HG03280 (cell line): ENCODE measurements around the gene PRSS57.

Experiments
- ATAC-seq: cut with Tn5 transposase; IDR thresholded peaks from one replicate; pipeline ENCODE4 v1.9.1; 2021; ENCODE audit warnings: mild to moderate bottlenecking, moderate library complexity; ENCODE audit not compliant: unreplicated experiment

PRSS57 gene

DNA sequence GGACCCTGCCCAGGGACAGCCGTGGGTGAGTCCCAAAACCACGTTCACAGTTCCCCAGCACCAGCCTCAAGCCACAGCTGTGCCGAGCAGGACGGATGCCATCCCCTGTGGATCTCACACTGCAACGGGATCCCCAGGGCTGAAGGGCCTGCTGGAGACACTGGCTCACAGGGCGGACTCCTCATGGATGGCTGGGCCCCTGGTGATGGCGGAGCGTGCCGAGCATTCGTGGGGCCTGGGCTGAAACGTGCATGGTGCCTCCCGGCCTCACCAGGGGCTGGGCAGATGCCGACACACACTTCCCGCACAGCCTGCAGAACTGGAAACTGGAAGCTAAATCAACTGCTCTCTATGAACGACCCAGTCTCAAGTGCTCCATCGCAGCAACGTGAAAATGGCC, 41.8 kb downstream of the PRSS57 start:
- no peak for ATAC-seq

DNA sequence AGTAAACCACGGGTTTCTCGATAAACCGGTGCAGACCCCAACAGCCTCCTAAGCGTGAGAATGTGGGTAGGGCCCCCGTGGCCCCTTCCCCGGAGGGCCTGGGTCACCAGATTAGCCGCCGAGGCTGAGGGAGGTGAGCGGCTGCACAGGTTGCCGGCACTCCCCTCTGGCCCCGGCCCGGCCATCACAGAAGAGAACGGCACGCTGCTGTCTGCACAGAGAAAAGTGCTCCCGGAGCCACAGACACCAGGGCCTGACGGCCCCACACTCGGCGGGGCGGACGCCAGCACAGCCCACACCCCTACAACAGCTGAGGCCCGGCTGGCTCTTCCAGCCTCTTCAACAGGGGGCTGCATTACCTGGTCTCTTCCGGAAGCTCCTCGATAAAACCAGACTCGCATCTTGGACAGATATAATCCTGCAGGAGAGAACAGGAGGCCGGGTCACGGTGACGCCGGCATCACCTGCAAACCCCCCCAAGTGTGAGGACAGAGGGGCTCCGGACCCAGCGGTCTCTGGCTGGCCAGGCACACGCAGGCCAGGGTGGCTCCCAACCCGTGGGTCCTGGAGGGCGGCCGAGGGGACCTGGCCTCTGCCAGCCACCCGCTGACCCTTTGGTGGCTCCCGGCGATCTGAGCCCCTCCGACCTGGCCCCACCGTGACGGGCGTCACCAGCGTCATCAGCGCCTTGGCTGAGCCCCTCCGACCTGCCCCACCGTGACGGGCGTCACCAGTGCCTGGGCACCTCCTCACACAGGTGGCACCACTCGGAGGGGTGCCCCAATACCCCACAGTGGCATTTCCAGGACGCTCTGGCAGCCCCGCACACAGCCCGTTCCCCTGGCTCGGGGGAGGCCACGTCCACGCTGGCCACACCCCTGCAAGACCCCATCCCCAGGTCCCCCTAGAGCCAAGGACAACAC, 42.5 kb downstream of the PRSS57 start:
- no peak for ATAC-seq

DNA sequence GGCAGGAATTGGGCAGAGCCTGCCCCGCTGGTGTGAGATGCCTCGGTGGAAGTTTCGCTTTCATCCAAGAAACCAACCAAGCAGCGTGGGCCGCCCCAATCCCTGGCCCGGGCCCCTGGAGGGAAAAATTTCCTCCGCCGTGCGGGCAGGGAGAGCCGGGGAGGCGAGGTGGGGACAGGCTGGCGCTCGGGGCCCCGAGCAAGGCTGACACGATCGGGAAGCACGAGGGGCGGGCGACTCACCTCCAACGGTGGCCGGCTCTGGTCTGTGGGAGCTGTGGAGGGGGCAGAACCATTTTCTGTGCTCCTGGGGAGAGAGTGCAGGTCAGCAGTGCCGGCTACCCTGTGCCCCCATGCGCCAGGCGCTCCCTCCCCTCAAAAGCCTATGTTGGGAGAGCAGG, 43.3 kb downstream of the PRSS57 start:
- no peak for ATAC-seq

DNA sequence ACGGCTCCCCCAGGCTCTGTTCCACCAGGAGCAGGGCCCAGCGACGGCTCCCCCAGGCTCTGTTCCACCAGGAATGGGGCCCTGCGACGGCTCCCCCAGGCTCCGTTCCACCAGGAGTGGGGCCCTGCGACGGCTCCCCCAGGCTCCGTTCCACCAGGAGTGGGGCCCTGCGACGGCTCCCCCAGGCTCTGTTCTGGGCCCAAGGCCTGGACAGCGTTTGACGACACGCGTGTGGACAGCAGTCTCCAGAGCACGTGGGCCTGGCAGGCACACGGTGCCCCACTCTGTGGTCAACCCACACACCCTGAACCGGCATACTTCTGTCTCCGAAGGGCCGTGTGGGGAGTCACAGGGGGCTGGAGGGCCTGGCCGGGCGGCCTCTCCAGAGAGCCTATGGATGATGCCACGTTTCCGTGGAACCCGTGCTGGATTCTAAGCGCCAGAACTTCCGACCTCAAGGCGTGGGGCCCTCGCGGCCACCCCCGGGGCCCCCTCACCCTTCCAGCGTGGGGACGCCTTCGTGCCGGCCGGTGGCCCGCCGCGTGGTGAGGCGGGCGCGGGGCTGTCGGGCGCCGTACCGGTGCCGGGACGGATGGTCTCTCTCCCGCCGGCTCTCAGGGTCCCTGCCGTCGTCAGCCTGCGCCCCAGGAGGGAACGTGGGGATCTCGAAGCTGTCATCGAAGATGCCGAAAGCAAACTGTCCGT, 44.0 kb downstream of the PRSS57 start:
- no peak for ATAC-seq

DNA sequence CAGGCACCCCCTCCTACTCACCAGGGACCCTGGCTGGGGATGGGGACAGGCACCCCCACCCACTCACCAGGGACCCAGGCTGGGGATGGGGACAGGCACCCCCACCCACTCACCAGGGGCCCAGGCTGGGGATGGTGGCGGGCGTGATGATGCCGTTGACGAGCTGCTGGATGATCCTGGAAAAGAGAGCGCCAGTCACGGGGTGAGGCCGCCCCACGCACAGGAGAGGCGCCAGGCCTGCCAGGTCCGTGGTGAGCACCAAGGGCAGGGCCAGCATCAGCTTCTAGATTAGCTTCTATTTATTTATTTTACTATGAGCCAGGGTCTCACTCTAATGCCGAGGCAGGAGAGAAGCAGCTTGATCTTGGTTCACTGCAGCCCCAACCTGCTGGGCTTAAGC, 45.1 kb downstream of the PRSS57 start:
- ATAC-seq: no peak

DNA sequence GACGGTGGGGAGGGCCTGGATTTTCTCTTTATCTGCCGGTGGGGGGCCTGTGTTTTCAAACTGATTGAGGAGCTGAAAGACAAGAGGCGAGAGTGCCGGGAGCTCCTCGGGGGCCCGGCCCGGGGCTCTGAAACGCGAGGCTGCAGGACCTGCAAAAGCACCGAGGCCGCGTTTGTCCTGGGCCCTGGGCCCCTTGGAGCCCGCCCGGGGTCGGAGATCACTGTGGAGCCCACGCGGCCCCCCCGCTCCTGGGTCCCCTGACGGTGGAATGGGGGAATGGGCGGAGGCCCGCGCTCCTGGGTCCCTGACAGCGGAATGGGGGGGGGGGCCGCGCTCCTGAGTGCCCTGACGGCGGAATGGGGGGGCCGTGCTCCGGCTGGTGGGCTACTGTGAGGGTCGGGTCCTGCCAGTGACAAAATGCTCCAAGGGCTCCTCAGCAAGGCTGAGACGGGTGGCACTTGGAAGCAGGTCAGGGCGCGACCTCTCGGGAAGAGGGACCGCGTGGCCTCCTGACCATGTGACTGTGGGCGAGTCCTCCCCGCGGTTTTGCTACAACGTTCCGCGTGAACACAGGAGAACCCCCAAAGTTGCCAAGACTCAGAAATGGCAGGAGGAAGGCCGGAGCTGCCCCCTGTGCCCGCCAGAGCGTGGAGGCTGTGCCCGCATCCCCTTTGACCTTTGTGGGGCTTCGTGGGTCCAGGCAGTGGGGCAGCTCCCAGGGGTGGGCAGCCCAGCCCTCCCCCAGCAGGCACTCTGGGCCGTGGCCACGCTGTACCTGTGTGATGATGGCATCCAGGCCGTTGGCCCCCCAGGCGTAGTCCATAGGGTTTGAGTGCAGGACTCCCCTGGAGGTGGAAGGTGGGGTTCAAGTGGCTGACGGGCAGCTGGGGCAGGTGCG, 46.1 kb downstream of the PRSS57 start:
- no peak for ATAC-seq

DNA sequence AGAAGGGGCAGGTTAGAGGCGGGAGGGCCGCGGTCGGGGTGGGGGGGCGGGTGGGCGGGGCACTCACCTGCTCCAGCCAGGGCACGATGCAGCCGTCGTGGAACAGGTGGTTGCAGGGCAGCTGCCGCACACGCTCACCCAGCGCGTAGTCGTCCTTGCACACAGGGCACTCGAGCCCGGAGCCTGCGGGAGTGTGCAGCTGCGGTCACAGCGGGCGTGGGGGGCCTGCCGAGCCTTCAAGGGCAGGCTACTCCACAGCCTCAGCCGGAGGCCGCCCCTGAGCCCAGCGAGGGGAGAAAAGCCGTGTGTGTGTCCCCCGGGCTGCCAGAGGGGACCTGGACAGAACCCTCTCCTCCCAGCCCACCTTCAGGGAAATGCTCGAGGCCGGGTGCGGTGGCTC, 46.9 kb downstream of the PRSS57 start:
- ATAC-seq: no peak

DNA sequence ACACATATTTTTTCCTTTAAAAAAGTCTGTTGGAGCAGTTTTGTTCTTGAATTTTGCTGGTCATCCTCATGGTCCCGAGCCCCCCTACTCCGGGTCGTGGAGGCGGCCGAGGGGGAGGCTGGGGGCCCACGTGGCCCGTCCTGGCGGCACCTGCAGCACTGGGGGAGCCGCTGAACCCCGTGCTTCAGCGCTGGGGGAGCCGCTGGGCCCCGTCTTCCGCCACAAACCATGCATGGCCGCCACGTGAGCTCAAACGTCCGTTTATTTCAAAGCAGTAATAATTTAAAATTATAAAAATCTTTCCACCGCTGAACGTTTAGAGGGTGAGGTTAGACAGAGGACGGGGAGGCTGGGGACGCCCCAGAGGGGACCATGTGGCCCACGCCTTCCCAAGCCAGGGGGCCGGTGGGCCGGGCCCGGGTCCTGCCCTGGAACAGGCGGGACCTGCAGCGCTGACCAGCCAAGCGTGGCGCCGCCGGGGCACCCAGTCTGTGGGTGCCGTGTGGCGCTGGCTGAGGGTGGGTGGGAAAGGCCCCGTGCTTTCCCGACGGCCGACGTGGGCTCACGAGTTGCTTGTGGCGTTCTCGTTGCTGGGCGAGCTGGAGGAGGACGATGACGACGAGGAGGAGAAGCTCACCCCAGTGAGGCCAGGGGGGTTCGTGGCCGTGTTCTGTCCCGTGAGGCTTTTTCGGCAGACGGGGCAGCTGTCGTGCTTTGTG, 47.5 kb downstream of the PRSS57 start:
- ATAC-seq: no peak

DNA sequence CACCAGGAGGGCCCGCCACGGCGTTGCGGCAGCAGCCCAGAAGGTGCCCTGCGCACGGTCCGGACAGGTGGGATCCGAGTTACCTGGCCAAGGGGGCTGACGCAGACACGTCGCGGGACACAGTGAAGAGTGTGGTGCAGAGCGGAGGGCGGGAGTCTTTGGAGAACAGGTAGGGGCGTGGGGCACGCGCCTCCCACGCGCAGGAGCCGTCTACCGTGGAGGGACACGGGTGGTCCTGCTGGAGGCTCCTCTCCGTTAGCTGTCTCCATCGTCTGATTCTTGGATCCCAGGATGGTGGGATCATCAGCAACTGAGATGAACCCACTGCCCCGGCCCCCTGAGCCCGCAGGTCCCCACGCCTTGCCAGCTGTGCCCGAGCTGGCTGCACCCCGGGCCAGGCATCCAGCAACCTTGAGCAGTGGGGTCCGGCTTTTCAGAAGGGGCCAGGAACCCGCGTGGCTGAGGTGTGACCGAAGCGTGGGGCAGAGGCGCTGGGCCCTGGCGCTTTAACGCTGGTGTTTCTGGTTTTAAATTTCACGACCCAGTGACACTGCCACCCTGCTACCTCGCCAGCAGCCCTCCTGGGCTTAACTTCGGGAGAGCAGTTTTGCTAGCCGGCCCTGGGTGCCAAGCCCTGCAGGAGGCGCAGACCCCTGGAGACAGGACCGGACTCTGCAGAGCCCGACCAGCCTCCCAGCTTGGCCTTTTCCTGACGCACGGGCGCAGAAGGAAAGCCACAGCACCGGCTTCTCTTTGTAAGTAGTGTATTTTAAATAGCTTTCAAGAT, 48.3 kb downstream of the PRSS57 start:
- ATAC-seq: no peak

DNA sequence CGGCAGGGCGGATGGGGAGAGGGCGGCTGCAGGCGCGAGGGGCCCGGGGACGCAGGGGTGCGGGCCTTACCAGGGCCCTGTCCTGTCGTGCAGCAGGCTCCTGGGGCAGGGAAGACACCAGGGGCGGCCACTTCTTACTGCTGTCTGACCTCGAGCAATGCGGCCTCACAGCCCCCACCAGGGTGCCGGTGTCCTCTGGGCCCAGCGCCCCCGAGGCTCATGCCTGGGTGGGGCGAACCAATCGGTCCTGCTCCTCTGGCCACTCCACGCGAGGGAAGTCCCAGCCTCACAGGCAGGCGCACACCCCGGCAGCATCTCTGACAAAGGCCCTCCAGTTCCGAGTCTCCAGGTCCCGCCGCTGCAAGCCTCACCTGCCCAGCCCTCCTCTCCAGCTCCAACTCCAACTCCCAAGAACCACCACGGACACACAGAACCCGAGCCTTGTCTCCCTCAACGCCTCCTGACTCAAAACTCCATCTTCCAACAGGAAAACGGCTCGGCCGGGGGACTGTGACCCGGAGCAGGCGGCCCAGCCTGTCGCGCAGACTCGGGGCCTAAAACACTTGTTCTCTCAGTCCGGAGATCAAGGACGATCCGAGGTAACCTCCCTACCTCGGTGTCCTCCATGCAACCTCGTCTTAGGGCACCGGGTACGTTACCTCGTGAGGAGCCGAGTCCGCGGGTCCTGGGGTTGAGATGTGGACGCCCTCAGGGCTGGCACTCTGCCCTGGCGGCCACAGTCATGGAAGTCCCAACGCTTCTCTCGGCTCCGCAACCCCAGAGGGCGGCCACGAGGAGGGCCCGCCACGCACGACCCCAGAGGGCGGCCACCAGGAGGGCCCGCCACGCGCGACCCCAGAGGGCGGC, 49.1 kb downstream of the PRSS57 start:
- no peak for ATAC-seq

DNA sequence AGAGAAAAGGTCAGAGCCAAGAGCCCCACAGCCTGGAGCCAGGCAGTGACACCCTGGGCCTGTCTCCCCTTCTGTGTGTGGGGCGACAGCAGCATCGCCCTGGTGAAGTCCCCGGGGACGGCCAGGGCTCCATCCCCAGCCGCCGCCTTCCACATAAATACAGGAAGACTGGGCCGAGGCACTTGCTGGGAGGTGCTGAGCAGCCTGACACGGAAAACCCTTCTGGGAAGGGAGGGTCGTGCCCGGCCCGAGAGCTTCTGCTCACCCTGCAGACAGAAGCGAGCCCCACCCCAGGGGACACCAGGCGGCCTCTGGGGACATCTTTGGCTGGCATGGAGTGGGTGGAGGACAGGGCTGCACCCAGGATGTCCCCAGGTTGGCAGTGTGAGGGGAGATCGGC, 50.5 kb downstream of the PRSS57 start:
- ATAC-seq: no peak

DNA sequence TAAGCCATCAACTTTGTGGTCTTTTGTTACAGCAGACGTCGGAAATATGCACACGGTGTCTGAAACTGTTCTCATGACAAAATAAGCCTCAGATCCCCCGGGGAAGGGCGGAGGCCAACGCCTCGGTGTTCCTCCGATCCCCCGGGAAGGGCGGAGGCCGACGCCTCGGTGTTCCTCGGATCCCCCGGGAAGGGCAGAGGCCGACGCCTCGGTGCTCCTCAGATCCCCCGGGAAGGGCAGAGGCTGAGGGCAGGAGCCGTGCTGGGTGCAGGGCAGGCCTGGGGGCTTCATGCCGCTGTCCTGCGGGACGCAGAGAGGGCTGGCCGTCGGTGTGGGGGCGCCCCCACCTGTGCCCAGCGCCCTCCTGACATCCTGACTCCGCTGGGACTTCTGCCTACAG, 50.9 kb downstream of the PRSS57 start:
- ATAC-seq: no peak

DNA sequence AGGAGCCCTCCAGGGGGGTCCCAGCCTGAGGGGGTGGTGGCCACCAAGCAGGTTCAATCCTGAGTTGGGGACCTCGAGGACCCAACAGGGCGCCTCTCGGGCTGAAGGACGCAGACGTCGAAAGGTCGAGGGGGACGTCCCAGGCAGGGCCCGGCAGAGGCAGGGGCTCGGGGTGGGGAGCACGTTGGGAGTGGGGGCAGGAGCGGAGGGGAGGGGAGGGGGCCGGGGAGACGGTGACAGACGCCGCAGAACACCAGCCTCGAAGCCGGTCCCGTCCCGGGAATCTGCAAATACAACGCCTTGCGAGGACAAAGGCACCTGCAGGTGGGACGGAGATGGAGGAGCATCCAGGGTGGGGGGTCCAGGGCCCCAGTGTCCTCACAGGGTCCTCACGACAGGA, 51.5 kb downstream of the PRSS57 start:
- ATAC-seq: no peak

DNA sequence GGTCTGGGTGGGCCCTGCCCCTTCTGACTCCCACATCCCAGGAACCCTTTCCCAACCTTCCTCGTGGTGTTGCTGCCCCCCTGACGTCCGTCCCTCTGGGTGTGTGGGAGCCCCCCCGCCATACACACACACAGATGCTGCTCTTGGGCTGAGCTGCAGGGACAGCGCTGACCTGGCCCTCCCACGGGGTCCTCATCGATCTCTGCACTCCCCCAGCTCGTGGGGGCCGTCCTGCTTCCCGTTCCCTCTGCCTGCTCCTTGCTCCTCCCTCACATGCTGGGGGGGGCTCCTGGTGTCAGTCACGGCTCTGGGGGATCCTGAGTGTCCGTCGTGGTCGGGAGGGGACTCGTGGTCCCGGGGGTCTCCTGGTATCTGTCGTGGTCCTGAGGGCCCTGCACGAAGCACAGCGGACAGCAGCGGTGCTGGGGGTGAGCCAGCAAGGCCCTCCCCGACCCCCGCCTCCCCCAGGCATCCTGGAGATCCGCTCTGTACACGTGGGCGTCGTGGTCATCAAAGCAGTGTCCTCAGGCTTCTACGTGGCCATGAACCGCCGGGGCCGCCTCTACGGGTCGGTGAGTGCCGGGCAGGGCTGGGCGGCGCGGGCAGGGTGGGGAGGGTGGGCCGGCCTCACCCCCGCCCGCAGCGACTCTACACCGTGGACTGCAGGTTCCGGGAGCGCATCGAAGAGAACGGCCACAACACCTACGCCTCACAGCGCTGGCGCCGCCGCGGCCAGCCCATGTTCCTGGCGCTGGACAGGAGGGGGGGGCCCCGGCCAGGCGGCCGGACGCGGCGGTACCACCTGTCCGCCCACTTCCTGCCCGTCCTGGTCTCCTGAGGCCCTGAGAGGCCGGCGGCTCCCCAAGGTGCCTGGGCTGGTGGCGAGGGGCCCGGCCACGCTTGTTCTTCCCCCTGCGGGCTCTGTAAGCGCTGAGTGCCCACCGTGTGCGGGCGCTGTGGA, 52.2 kb downstream of the PRSS57 start:
- no peak for ATAC-seq

DNA sequence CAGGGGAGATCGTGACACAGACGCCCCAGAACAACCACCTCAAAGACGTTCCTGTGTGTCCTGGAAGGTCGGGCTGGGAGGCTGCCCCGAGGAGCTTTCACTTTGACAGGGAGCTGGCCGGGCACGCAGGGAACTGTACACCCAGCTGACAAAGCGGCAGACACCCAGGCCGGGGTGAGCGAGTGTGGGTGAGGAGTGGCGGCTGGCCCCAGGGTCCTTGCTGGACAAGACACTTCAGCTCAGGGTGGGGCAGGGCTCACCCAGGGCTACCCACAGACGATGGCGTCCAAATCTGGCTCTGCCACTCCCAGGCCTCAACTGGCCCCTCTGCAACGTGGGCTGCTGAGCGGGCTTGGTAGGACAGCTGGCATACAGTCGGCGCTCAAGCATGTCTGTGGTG, 53.5 kb downstream of the PRSS57 start:
- no peak for ATAC-seq

DNA sequence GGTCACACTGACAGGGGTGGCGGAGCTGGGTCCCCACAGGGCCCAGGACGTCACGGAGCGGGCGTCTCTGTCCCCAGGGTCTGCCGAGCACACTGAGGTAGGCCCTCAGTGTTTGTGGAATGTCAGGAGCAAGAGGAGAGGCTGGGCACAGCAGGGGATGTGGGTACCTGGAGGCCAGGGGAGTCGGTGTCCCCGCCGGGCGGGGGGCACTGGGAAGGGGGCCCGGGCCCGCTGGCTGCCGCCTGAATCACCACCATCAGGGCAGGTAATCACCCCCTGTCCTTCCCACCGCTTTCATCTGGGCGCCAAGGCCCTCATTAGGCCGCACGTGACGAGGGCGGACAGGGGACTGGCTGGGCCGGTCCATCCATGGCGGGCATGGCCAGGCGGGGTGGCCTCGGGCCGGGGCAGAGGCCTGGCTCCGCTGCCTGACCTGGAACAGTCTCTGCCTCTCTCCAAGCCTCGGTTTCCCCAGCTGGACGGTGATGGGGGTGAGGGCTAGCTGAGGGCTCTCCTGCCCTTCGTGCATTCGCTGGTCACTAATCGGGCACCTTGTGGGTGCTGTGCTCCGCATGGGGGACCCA, 54.6 kb downstream of the PRSS57 start:
- no peak for ATAC-seq

DNA sequence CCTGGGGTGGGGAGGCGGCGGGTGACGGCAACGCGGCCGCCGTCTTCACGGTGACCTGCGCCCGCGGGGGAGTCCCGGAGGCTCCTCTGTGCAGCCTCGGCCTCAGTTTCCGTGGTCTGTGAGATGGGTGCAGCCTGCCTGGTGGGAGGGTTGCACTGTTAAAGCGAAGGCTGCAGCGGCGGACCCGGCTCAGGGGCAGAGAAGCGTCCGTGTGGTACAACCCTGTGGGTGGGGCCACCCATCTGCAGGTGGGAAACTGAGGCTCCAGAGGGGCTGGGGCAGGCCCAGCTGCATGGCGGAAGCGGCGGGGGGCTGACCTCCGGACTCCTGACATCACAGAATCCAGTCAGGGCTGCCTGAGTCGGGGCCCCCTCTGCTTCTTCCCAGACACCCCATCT, 55.1 kb downstream of the PRSS57 start:
- no peak for ATAC-seq
